Measurements from ENCODE around the gene MYL11.

MYL11 gene

GRCh38 chr16:30369938-30370455, 4.6 kb upstream of the MYL11 start:
- in situ Hi-C loops (cut with MboI; ENCODE audit: low sequenced_read_pairs): no loop called here

GRCh38 chr16:30370456-30371247, 4.0 kb upstream of the MYL11 start, which contains the start of gene TBC1D10B:
TSS of gene TBC1D10B (minus strand) at chr16:30370494. CDS start at chr16:30370183, 311 bp downstream.
- in situ Hi-C loops (cut with MboI; ENCODE audit: low sequenced_read_pairs): no loop called here

GRCh38 chr16:30371248-30371816, 3.3 kb upstream of the MYL11 start:
- in situ Hi-C loops (cut with MboI; ENCODE audit: low sequenced_read_pairs): no loop called here

GRCh38 chr16:30372038-30372712, 2.4 kb upstream of the MYL11 start:
- in situ Hi-C loops (cut with MboI; ENCODE audit: low sequenced_read_pairs): no loop called here

- in situ Hi-C loops (cut with MboI; ENCODE audit: low sequenced_read_pairs): no loop called here
These were observed 1.9 kb upstream of the MYL11 start for GRCh38 chr16:30372725-30373124.

GRCh38 chr16:30375864-30376263, 1.3 kb downstream of the MYL11 start:
- in situ Hi-C loops (cut with MboI; ENCODE audit: low sequenced_read_pairs): no loop called here

GRCh38 chr16:30376461-30376902, 1.9 kb downstream of the MYL11 start:
- in situ Hi-C loops (cut with MboI; ENCODE audit: low sequenced_read_pairs): no loop called here

- in situ Hi-C loops (cut with MboI; ENCODE audit: low sequenced_read_pairs): no loop called here
These were observed 2.6 kb downstream of the MYL11 start for GRCh38 chr16:30377050-30377811.

GRCh38 chr16:30377812-30378235, 3.2 kb downstream of the MYL11 start:
- in situ Hi-C loops (cut with MboI; ENCODE audit: low sequenced_read_pairs): no loop called here

GRCh38 chr16:30378236-30379157, 3.9 kb downstream of the MYL11 start:
- in situ Hi-C loops (cut with MboI; ENCODE audit: low sequenced_read_pairs): no loop called here

GRCh38 chr16:30379158-30379783, 4.7 kb downstream of the MYL11 start:
- in situ Hi-C loops (cut with MboI; ENCODE audit: low sequenced_read_pairs): no loop called here

- in situ Hi-C loops (cut with MboI; ENCODE audit: low sequenced_read_pairs): no loop called here
These were observed 5.6 kb downstream of the MYL11 start for GRCh38 chr16:30380072-30380802.

GRCh38 chr16:30380803-30381208, 6.2 kb downstream of the MYL11 start:
- in situ Hi-C loops (cut with MboI; ENCODE audit: low sequenced_read_pairs): no loop called here

GRCh38 chr16:30381291-30382041, 6.9 kb downstream of the MYL11 start:
- in situ Hi-C loops (cut with MboI; ENCODE audit: low sequenced_read_pairs): no loop called here

GRCh38 chr16:30382111-30382881, 7.7 kb downstream of the MYL11 start, which contains the start of gene SEPTIN1:
TSS of gene SEPTIN1 (minus strand) at chr16:30382561. CDS start at chr16:30382542, 19 bp downstream.
- in situ Hi-C loops (cut with MboI; ENCODE audit: low sequenced_read_pairs): no loop called here

GRCh38 chr16:30383521-30383920, 8.9 kb downstream of the MYL11 start:
- in situ Hi-C loops (cut with MboI; ENCODE audit: low sequenced_read_pairs): no loop called here

GRCh38 chr16:30394592-30395154, 20.1 kb downstream of the MYL11 start:
- in situ Hi-C loops (cut with MboI; ENCODE audit: low sequenced_read_pairs): no loop called here
